Activated T-helper 2 cell treated with anti-CD3 and anti-CD28 coated beads, Interferon-gamma antibody, Interleukin-2, Interleukin-4, amounts not matched to agents 10 μg/mL and 5 μg/mL and 100 μg/mL, durations not matched to agents 14 hours and 24 hours and 36 hours (primary cell): Measurements from ENCODE around the gene TJP2. TPM values are rescaled to one million over a fixed set of nuclear protein-coding genes. Genes with fewer than 3 reads are reported as not detected.
A peak's percentile ranks its signal among the peaks of the same experiment; 100 is the strongest.
"Not testable (repeated sequence)": the region's sequence is repeated elsewhere in the genome, so short reads cannot be mapped to it uniquely, and the experiment has no call there.

ENCODE experiments used
- DNase-seq: peaks from one replicate; pipeline ENCODE4 v3.0.0; 2021; ENCODE audit warnings: low spot score
- H3K27ac Mint-ChIP-seq: one replicate; pipeline ENCODE4 v1.8.0; 2021; ENCODE audit warnings: mixed read lengths
- H3K27me3 Mint-ChIP-seq: one replicate; pipeline ENCODE4 v1.8.0; 2021; ENCODE audit warnings: low read depth, mixed read lengths
- H3K36me3 Mint-ChIP-seq: one replicate; pipeline ENCODE4 v1.8.0; 2021; ENCODE audit warnings: low read depth, mixed read lengths
- H3K4me1 Mint-ChIP-seq: one replicate; pipeline ENCODE4 v1.8.0; 2021; ENCODE audit warnings: low read depth, mixed read lengths
- H3K4me3 Mint-ChIP-seq: one replicate; pipeline ENCODE4 v1.8.0; 2021; ENCODE audit warnings: low read depth, mild to moderate bottlenecking, moderate library complexity, mixed read lengths
- H3K9me3 Mint-ChIP-seq: one replicate; pipeline ENCODE4 v1.8.0; 2021; ENCODE audit warnings: mixed read lengths
- intact Hi-C: fragments of 100-400 bp; cut with micrococcal nuclease; formaldehyde crosslinking; loops from one replicate; pipeline ENCODE4 v1.15.1; 2023
- total RNA-seq: library from RNA; stranded (reverse); gene quantifications from 2 replicates; pipeline ENCODE4 v1.2.3, GENCODE V29; 2022

TJP2 gene
- total RNA-seq, 1 donor from 2014 or later: 11.9 TPM

DNA sequence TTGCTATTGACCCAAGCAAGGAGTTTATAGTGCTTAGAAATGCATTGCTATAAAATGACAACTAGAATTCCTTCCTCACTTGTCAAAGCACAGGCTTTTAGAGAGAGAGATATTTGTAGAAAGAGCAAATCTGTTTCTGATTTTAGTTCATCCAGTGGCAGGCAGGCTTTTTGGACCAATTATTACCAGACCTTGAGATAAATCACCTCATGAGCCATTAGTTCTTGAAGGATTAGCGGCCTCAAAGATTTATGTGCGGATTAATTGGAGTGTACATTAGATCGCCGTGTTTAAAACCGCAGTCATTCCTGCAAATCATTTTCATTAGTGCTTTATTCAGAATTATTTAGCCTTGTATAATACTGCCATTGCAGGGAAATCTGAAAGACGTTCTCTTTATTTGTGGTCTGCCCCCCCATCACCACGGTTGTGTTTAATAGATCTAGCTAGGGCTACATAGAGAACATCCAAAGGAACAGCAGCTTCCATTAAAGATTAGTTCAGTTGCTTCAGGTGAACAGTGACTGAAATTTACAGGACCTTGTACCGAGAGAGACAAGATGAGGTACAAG, 28.8 kb upstream of the TJP2 start:
- no peak overlapping the region for H3K4me3 Mint-ChIP-seq
- peaks cover 7% of the 10 kb centered on the region for H3K27me3 Mint-ChIP-seq
- no peaks in the 10 kb centered on the region for H3K4me1 Mint-ChIP-seq
- H3K9me3 Mint-ChIP-seq: no peaks in the 10 kb centered on the region
- no peaks in the 10 kb centered on the region for H3K36me3 Mint-ChIP-seq
- no peak for DNase-seq
- intact Hi-C loops: no loop called here
- no peak overlapping the region for H3K27ac Mint-ChIP-seq

DNA sequence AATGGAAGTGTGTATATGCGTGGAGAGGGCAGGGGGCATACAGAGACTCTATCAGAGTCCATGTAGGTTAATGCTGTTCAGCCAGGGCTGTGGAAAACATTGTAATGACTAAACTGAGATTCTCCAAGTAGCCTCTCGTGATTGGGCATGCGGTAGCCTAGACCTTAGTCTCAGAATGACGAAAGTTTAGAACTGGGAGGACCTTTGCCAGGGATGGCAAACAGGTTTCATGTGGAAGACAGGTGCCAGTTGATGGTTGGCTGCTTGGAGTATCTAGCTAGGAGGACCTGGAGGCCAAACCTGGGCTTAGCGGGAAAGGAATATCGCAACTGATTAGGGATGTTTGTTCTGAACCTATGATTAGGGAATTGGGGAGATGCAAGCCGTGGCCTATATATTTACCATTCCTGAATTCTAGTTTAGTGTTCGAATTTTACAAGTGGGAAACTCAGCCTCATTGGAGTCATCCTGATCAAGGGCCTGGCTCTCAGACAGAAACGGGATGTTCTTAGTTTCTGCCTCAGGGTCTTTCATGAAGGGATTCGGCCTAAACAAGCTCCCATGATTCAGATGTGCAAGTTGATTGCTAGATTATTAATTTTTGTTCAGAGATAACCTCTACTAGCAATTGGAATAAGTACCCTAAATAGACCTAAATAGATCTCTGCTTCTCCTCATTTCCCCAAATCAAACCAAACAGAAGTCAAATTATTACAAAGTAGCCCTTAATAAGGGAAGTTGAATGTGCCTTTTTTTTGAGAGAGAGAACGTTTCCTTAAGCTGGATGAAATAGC, 26.8 kb upstream of the TJP2 start:
- Mint-ChIP-seq H3K4me1 (no peaks in the 10 kb centered on the region), H3K4me3 (no peak overlapping the region), H3K36me3 (no peaks in the 10 kb centered on the region), H3K27me3 (peaks cover 7% of the 10 kb centered on the region), H3K9me3 (no peaks in the 10 kb centered on the region), H3K27ac (no peak overlapping the region)
- DNase-seq: no peak
- intact Hi-C loops: no loop called here

DNA sequence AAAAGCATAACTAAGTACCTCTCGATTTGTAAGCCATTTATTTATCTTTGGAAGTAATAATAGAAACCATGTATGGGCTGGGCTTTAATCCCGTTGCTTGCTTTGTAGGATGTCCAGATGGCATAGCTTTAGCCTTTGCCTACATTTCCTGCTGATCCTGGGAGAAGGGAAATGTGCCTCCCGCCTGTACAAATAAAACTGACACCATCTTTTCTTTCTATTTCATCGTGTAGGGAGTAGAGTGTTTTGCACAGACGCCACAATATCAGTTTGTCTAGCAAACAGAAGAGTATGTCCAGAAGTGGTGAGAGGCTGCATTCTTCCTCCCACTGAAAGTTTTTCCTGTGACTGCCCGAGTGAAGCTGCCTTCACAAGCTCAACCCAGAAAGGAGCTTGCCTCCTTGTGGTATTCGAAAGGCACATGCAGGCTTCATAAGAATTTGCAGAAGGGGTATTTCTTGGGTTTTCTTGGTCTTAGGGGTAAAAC, 24.7 kb upstream of the TJP2 start:
- Mint-ChIP-seq H3K9me3 (no peaks in the 10 kb centered on the region), H3K36me3 (no peaks in the 10 kb centered on the region), H3K27ac (no peak overlapping the region), H3K4me1 (no peaks in the 10 kb centered on the region), H3K4me3 (no peak overlapping the region), H3K27me3 (peaks cover 3% of the 10 kb centered on the region)
- DNase-seq: no peak
- intact Hi-C loops: no loop called here

DNA sequence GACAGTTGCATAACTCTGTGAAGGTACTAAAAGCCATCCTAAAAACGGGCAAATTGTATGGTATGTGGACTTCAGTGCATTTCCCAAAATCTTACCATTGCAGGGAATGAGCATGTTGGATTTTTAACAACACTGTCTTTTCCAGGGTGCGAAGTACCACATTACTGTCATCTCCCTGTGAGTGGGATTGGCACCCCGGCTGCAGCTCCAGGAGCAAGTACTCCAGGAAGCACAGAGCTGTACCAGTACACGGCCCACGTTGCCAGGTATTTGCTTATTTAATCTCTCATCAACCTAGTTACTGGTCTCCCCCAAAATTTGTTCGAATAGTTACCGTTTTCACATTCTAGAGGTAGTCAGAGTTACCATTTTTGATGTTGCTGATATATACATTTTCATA, 22.6 kb upstream of the TJP2 start:
- H3K4me1 Mint-ChIP-seq: no peaks in the 10 kb centered on the region
- no peaks in the 10 kb centered on the region for H3K36me3 Mint-ChIP-seq
- H3K4me3 Mint-ChIP-seq: no peak overlapping the region
- DNase-seq: no peak
- H3K27me3 Mint-ChIP-seq: no peaks in the 10 kb centered on the region
- intact Hi-C loops: no loop called here
- H3K27ac Mint-ChIP-seq: no peak overlapping the region
- H3K9me3 Mint-ChIP-seq: no peaks in the 10 kb centered on the region

DNA sequence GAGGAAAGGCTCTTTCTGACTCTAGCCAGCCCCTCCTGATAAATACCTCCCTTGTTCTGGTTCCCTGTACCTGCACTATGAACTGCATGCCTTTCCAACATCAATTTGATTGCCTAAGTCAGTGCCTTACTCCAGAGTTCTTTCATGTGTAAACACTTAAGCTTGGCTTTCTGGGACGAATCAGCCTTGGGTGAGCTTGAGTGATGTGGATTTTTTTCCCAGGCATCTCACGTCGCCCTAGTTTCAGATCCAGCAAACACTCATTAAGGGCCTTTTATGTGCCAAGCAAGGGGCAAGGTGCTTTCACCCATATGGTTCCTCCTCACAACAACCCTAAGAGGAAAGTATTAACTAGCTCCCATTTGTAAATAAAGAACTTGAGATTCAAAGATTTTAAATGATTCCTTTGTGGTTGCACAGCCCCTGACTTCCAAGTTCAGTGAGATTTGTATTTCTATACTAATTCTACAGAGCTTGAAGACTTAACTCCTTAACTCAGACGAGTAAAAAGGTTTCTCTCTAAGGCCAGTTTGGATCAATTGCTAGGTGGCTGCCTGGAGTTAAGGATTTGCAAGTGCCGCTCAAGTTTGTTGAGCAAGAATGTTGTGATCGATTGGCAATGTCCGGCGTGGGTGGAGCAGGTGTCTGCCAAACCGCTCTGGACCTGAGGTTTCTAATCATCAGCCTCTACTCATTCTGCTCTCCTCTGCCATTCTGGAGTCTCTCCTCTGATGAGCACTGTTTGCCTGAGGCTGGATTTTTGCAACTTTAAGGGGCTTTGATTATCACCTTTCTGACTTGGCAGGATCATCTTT, 20.2 kb upstream of the TJP2 start:
- DNase-seq: no peak
- Mint-ChIP-seq H3K4me3 (no peak overlapping the region), H3K4me1 (no peaks in the 10 kb centered on the region), H3K9me3 (no peaks in the 10 kb centered on the region), H3K27me3 (no peaks in the 10 kb centered on the region), H3K27ac (no peak overlapping the region), H3K36me3 (no peaks in the 10 kb centered on the region)
- intact Hi-C loops: no loop called here

DNA sequence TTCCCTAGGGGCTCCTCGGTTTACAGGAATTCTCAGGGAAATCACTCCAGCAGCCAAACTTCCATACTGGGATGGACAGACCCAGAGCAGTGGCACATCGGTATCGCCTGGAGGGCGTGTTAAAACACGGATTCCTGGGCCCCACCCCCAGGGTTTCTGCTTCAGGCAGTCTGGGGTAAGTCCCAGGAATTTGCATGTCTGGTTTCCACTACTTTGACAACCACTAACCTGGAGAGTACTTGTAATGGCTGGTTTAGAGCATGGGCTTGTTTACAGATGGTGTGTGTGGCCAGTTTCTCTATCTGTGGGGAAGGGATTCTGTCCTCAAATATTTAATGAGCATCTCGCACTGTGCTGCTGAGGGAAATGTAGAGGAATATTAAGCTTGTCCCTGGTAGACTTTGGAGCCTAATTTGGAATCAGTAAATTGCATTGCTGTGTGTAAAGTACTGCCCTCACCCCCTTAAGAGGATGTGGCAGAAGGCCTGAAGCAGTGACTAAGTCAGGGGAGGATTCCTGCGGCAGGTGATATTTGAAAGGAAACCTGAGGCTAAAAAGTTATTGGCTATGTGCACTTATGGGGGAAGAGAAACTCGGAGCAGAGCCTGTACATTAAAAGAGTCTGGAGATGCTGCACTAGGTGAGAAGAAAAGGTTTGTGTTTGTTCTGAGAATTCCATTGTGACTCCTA, 18.6 kb upstream of the TJP2 start:
- H3K9me3 Mint-ChIP-seq: no peaks in the 10 kb centered on the region
- H3K4me1 Mint-ChIP-seq: no peaks in the 10 kb centered on the region
- H3K36me3 Mint-ChIP-seq: no peaks in the 10 kb centered on the region
- H3K27ac Mint-ChIP-seq: no peak overlapping the region
- no peaks in the 10 kb centered on the region for H3K27me3 Mint-ChIP-seq
- no peak for DNase-seq
- intact Hi-C loops: no loop called here
- H3K4me3 Mint-ChIP-seq: no peak overlapping the region

DNA sequence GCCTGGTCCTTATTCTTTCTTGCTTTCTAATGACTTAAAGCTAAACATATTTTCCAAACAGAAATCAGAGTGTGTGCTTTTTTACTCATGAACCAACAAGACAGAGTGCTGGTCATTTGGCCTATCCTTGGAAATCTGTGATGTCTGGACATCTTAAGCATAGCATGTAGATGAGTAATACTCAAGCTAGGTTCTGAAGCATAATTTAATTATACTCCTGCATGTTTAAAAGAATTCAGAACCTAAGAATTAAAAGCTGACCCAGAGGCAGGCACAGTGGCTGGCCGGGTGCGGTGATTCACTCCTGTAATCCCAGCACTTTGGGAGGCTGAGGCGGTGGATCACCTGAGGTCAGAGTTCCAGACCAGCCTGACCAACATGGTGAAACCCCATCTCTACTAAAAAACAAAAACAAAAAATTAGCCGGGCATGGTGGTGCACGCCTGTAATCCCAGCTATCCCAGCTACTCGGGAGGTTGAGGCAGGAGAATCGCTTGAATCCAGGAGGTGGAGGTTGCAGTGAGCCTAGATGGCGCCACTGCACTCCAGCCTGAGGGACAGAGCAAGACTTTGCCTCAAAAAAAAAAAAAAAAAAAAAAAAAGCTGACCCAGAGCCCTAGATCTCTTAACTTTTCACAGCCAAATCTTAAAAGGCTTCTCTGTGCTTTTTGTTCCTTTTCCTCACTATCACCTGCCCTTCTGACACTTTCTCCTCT, 16.2 kb upstream of the TJP2 start:
- no peak for DNase-seq
- Mint-ChIP-seq H3K4me3 (no peak overlapping the region), H3K36me3 (no peaks in the 10 kb centered on the region), H3K27ac (no peak overlapping the region), H3K4me1 (no peaks in the 10 kb centered on the region), H3K27me3 (no peaks in the 10 kb centered on the region), H3K9me3 (no peaks in the 10 kb centered on the region)
- intact Hi-C loops: loop anchor here (1.0 kb wide), 1 partner anchor 35 kb away; no protein-coding TSS in a partner anchor

DNA sequence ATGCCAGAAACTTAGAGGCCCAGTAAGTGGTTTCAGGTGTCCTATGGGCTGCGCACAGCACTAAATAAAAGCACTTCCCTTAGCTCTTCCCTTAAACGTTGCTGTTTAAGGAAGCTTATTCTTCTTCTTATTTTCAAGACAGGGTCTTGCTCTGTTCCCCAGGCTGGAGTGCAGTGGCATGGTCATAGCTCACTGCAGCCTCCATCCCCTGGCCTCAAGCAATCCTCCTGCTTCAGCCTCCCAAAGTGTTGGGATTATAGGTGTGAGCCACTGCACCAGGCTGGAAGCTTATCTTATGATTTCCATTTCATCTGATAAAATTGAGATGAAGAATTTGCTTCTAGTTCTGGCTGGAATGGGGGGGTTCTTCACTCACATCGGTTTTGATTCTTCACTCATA, 15.6 kb upstream of the TJP2 start:
- Mint-ChIP-seq H3K36me3 (no peaks in the 10 kb centered on the region), H3K4me3 (no peak overlapping the region), H3K4me1 (no peaks in the 10 kb centered on the region), H3K27me3 (no peaks in the 10 kb centered on the region), H3K9me3 (no peaks in the 10 kb centered on the region), H3K27ac (no peak overlapping the region)
- no peak for DNase-seq
- intact Hi-C loops: loop anchor here (1.0 kb wide), 1 partner anchor 35 kb away; no protein-coding TSS in a partner anchor

DNA sequence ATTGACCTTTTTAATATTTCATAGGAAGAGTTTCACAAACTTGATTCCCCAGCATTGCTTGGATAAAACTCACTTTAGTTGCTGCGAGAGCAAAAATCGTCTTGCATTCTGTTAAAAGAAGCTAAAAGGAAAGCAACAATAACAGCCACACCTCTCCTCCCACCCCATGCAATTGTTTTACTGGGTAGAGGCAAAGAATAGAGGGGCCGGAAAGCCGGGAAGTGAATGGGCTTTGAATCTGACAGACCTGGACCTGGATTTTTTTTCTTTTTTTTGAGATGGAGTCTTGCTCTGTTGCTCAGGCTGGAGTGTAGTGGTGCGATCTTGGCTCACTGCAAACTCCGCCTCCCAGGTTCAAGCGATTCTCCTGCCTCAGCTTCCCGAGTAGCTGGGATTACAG, 9.5 kb upstream of the TJP2 start:
- peaks cover 15% of the 10 kb centered on the region for H3K4me1 Mint-ChIP-seq
- DNase-seq, intact Hi-C loops, H3K4me3 Mint-ChIP-seq, H3K9me3 Mint-ChIP-seq, H3K27ac Mint-ChIP-seq, H3K36me3 Mint-ChIP-seq, H3K27me3 Mint-ChIP-seq: not testable (repeated sequence)

DNA sequence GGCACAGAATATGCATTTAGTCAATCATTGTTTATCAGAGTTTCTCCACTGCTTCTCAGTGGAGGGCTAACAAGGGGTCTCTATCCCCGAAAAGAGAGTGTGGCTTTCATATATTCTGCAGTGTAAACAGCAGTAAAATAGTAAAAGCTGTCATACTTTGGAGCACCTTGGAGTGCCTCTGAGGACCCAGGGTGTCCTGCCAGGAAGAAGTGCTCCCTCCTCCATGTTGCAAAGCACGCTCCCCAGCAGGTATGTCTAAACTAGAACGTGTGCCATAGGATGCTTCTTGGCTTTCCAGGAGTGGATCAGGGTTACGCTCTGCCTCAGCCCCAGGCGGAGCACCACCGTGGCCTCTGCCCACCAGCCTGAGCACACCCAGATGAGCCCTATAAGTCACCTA, 8.5 kb upstream of the TJP2 start:
- DNase-seq: no peak
- no peaks in the 10 kb centered on the region for H3K36me3 Mint-ChIP-seq
- no peaks in the 10 kb centered on the region for H3K9me3 Mint-ChIP-seq
- H3K4me1 Mint-ChIP-seq: peaks cover 17% of the 10 kb centered on the region
- no peak overlapping the region for H3K27ac Mint-ChIP-seq
- intact Hi-C loops: no loop called here
- no peak overlapping the region for H3K4me3 Mint-ChIP-seq
- peaks cover 1% of the 10 kb centered on the region for H3K27me3 Mint-ChIP-seq

DNA sequence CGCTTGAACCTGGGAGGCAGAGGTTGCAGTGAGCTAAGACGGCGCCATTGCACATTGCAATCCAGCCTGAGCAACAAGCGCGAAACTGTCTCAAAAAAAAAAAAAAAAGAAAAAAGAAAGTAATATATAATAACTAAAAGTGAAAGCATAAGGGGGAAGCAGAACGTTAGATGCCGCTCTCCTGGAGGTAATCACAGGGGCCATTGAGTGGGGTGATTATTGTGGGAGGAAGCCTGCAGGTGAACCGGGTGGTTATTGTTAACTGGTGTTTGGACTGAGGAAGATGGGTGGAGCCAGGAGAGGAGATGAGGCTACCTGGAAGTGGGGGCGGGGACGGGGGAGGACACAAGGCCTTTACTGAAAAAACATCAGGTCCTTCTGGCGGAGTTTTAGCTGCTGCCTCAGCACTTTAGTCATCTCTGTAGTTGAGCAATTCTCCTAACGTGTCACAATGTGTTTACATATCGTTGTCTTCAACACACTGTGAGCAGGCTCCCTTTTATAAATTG, 5.3 kb upstream of the TJP2 start:
- peak; percentile 61 for DNase-seq
- intact Hi-C loops: loop anchor here (2.0 kb wide), 1 partner anchor 14 kb away; no protein-coding TSS in a partner anchor
- peak overlapping the region; percentile 83 for H3K27ac Mint-ChIP-seq
- H3K9me3 Mint-ChIP-seq: no peaks in the 10 kb centered on the region
- no peaks in the 10 kb centered on the region for H3K36me3 Mint-ChIP-seq
- H3K27me3 Mint-ChIP-seq: peaks cover 10% of the 10 kb centered on the region
- peaks cover 34% of the 10 kb centered on the region for H3K4me1 Mint-ChIP-seq
- peak overlapping the region; percentile 61 for H3K4me3 Mint-ChIP-seq

DNA sequence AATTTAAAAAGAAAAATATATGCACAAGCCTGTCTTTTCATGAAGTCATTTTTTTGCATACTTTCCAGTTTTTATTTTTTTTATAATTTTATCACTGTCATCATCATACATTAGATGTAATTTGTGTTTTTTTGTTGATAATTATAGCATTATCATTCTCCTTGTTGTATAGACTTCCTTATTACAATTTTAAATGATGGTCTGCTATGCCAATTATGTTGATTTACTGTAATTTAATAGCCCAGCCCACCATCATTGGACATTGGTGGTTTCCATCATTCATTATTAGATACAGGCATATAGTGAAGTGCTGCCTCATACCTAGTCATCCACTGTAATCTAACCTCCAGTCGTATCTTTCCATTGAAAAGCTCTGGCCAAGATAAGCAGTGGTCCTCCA, 3.8 kb upstream of the TJP2 start:
- peaks cover 41% of the 10 kb centered on the region for H3K4me1 Mint-ChIP-seq

More for the DNA sequence above, 3.8 kb upstream of the TJP2 start:
- Mint-ChIP-seq H3K9me3 (no peaks in the 10 kb centered on the region), H3K27ac (no peak overlapping the region), H3K27me3 (peaks cover 10% of the 10 kb centered on the region), H3K36me3 (no peaks in the 10 kb centered on the region), H3K4me3 (no peak overlapping the region)
- no peak for DNase-seq
- intact Hi-C loops: loop anchor here (5.0 kb wide), 1 partner anchor 48 kb away; no protein-coding TSS in a partner anchor
